ENCODE results near the gene TRIP12. TPM values are rescaled to one million over a fixed set of nuclear protein-coding genes. Genes with fewer than 3 reads are reported as not detected.
"Not testable (repeated sequence)": the region's sequence is repeated elsewhere in the genome, so short reads cannot be mapped to it uniquely, and the experiment has no call there.

Gene TRIP12
- total and polyA plus RNA-seq, 4 donors, result 18.6 to 358 (median 118) TPM

- ATAC-seq (ENCODE audit: insufficient read depth, low FRiP score) (no peak), DNase-seq (no peak)
- TF ChIP-seq, protein P1, sequence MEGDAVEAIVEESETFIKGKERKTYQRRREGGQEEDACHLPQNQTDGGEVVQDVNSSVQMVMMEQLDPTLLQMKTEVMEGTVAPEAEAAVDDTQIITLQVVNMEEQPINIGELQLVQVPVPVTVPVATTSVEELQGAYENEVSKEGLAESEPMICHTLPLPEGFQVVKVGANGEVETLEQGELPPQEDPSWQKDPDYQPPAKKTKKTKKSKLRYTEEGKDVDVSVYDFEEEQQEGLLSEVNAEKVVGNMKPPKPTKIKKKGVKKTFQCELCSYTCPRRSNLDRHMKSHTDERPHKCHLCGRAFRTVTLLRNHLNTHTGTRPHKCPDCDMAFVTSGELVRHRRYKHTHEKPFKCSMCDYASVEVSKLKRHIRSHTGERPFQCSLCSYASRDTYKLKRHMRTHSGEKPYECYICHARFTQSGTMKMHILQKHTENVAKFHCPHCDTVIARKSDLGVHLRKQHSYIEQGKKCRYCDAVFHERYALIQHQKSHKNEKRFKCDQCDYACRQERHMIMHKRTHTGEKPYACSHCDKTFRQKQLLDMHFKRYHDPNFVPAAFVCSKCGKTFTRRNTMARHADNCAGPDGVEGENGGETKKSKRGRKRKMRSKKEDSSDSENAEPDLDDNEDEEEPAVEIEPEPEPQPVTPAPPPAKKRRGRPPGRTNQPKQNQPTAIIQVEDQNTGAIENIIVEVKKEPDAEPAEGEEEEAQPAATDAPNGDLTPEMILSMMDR (IDR thresholded peaks at IDR 0.05; ENCODE audit: control extremely low read depth, extremely low read depth), result no peak
- WGBS, 2 donors, result 61 to 78% methylated on average over 7 of the region's 7 CpGs
- H3K9me3 ChIP-seq (ENCODE audit: control insufficient read depth in 4 of 4, insufficient read depth in 3 of 4, low read length in 3 of 4), result no peaks in the 10 kb centered on the region
- H3K4me1 ChIP-seq (ENCODE audit: control insufficient read depth in 5 of 5, insufficient read depth in 5 of 5, low read length in 5 of 5), result no peaks in the 10 kb centered on the region
- no peaks in the 10 kb centered on the region for H3K36me3 ChIP-seq (ENCODE audit: control insufficient read depth in 4 of 4, insufficient read depth in 4 of 4, low read length in 4 of 4)
- peaks cover 0 to 2% (median 0%) of the 10 kb centered on the region in 3 donors for H3K27me3 ChIP-seq (ENCODE audit: control insufficient read depth in 3 of 3, insufficient read depth in 3 of 3, low read length in 2 of 3)
- no peak overlapping the region for H3K4me3 ChIP-seq
- no peak overlapping the region for H3K9ac ChIP-seq (ENCODE audit: insufficient read depth in 1 of 2, low read length in 2 of 2)
- no peak overlapping the region for H3K27ac ChIP-seq (ENCODE audit: low read depth in 1 of 2, low read length in 1 of 2)
These were observed 195.9 kb downstream of the TRIP12 start for GRCh38 chr2:229725716-229726574.

DNA sequence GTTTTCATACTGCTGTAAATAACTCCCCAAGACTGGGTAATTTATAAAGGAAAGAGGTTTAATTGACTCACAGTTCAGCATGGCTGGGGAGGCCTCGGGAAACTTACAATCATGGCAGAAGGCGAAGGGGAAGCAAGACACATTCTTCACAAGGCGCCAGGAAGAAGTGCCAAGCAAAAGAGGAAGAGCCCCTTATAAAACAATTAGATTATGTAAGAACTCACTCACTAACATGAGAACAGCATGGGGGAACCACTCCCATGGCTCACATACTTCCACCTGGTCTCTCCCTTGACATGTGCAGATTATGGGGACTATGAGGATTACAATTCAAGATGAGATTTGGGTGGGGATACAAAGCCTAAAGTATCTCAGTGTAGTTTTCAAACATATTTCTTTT lies 198.6 kb downstream of the TRIP12 start:
- not testable (repeated sequence) for H3K4me3 ChIP-seq; DNase-seq; H3K36me3 ChIP-seq (ENCODE audit: control insufficient read depth in 4 of 4, insufficient read depth in 4 of 4, low read length in 4 of 4); H3K9me3 ChIP-seq (ENCODE audit: control insufficient read depth in 4 of 4, insufficient read depth in 3 of 4, low read length in 3 of 4); H3K4me1 ChIP-seq (ENCODE audit: control insufficient read depth in 5 of 5, insufficient read depth in 5 of 5, low read length in 5 of 5); H3K9ac ChIP-seq (ENCODE audit: insufficient read depth in 1 of 2, low read length in 2 of 2); ATAC-seq (ENCODE audit: insufficient read depth, low FRiP score); H3K27ac ChIP-seq (ENCODE audit: low read depth in 1 of 2, low read length in 1 of 2)
- peaks cover under 1 to 11% (median 5%) of the 10 kb centered on the region in 3 donors for H3K27me3 ChIP-seq (ENCODE audit: control insufficient read depth in 3 of 3, insufficient read depth in 3 of 3, low read length in 2 of 3)
- WGBS, 2 donors, result 62 to 68% methylated on average over 3 of the region's 3 CpGs

DNA sequence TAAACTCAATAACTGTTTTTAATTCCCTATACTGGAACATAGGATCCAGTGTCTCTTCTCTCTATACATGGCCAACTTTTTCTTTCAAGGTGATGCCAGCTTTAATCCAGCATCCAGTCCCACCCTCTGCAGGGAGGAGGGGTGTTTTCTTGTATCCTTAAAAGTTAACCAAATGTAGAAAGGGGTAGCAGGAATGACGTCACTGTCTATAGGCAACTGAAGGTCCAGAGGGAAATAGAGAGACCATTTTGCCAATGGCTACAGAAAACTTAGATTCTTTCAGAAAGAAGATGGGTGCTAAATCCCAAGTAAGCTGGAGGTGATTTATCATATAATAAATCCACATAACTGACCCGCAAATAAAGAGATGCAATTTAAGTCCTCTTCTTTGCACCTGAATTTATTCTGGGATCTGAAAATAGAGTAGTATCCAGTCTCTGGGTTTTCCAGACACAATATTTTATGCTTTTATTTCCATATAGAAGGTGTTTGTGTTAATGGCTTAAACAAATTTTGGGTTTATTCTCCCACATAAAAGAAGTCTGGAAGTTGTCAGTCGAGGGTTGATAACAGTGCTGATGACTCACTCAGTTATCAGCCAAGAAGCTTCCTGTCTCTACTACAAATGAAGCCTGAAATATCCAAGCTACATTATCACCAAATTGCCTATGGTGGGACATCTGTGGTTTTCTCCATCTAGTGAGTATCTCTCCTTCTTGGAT lies 201.7 kb downstream of the TRIP12 start:
- Histone ChIP-seq H3K4me3 (no peak overlapping the region), H3K27ac (ENCODE audit: low read depth in 1 of 2, low read length in 1 of 2) (no peak overlapping the region), H3K36me3 (ENCODE audit: control insufficient read depth in 4 of 4, insufficient read depth in 4 of 4, low read length in 4 of 4) (no peaks in the 10 kb centered on the region), H3K9ac (ENCODE audit: insufficient read depth in 1 of 2, low read length in 2 of 2) (no peak overlapping the region), H3K9me3 (ENCODE audit: control insufficient read depth in 4 of 4, insufficient read depth in 3 of 4, low read length in 3 of 4) (no peaks in the 10 kb centered on the region), H3K4me1 (ENCODE audit: control insufficient read depth in 5 of 5, insufficient read depth in 5 of 5, low read length in 5 of 5) (peaks cover 0 to under 1% (median 0%) of the 10 kb centered on the region in 5 donors), H3K27me3 (ENCODE audit: control insufficient read depth in 3 of 3, insufficient read depth in 3 of 3, low read length in 2 of 3) (peaks cover 5 to 41% (median 21%) of the 10 kb centered on the region in 3 donors)
- no peak for ATAC-seq (ENCODE audit: insufficient read depth, low FRiP score)
- 69 to 71% methylated on average over 3 of the region's 3 CpGs for WGBS, 2 donors
- TF ChIP-seq, protein P1 (IDR thresholded peaks at IDR 0.05; ENCODE audit: control extremely low read depth, extremely low read depth), result no peak
- DNase-seq, result no peak

DNA sequence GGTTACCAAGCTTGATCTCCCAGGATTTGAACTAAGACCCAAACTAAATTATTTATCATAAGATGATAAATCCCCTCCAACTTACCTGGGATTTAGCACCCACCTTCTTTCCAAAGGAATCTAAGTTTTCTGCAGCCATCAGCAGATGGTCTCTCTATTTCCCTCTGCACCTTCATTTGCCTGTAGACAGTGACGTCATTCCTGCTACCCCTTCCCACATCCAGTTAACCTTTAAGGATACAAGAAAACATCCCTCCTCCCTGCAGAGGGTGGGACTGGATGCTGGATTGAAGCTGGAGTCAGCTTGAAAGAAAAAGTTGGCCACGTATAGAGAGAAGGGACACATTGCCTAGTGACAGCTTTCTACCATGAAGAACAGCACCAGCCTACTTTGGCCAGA lies 203.8 kb downstream of the TRIP12 start:
- peaks cover 19 to 48% (median 25%) of the 10 kb centered on the region in 3 donors for H3K27me3 ChIP-seq (ENCODE audit: control insufficient read depth in 3 of 3, insufficient read depth in 3 of 3, low read length in 2 of 3)
- no peak overlapping the region for H3K9ac ChIP-seq (ENCODE audit: insufficient read depth in 1 of 2, low read length in 2 of 2)
- H3K9me3 ChIP-seq (ENCODE audit: control insufficient read depth in 4 of 4, insufficient read depth in 3 of 4, low read length in 3 of 4), result peaks cover 0 to 5% (median 0%) of the 10 kb centered on the region in 4 donors
- H3K27ac ChIP-seq (ENCODE audit: low read depth in 1 of 2, low read length in 1 of 2), result no peak overlapping the region
- no peak overlapping the region for H3K4me3 ChIP-seq
- H3K4me1 ChIP-seq (ENCODE audit: control insufficient read depth in 5 of 5, insufficient read depth in 5 of 5, low read length in 5 of 5), result peaks cover 0 to 18% (median 5%) of the 10 kb centered on the region in 5 donors
- DNase-seq, result no peak
- H3K36me3 ChIP-seq (ENCODE audit: control insufficient read depth in 4 of 4, insufficient read depth in 4 of 4, low read length in 4 of 4), result no peaks in the 10 kb centered on the region
- 50% methylated on average over 2 of the region's 2 CpGs for WGBS, 2 donors
- TF ChIP-seq, protein P1 (IDR thresholded peaks at IDR 0.05; ENCODE audit: control extremely low read depth, extremely low read depth), result no peak
- ATAC-seq (ENCODE audit: insufficient read depth, low FRiP score), result no peak

All from lung (tissue), 12 donors.